ENCODE measurements around the gene CRYAA. TPM values are rescaled to one million over a fixed set of nuclear protein-coding genes. Genes with fewer than 3 reads are reported as not detected.

The CRYAA gene
- polyA plus RNA-seq, 1 donor, result not detected

DNA sequence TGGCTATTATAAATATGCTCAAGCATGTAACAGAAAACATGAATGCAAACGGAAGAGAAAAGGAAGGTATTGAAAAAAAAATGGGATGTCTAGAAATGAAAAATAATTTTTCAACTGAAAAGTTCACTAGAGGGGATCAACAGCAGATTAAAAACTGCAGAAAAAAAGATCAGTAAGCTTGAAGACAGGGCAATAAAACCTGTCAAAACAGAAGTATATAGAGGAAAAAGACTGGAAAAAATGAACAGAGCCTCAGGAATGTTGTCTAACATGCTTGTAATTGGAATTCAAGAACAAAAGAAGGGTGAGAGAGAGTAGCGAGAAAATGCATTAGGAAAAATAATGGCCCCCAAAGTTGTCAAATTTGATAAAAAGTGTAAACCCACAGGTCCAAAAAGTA, 29.6 kb downstream of the CRYAA start:
- Histone ChIP-seq H3K27me3 (ENCODE audit: control insufficient read depth, insufficient read depth, low read length) (no peaks in the 10 kb centered on the region), H3K36me3 (ENCODE audit: control insufficient read depth, insufficient read depth, low read length) (no peaks in the 10 kb centered on the region), H3K4me1 (ENCODE audit: control insufficient read depth, insufficient read depth, low read length) (peaks cover 6% of the 10 kb centered on the region), H3K9me3 (ENCODE audit: control insufficient read depth, low read depth, low read length) (peaks cover 20% of the 10 kb centered on the region), H3K4me3 (ENCODE audit: low read length) (no peak overlapping the region), H3K27ac (ENCODE audit: low read length) (no peak overlapping the region)
- DNase-seq, result no peak
- 100% methylated on average over 2 of the region's 2 CpGs for WGBS (ENCODE audit: insufficient coverage, low lambda C conversion rate)

DNA sequence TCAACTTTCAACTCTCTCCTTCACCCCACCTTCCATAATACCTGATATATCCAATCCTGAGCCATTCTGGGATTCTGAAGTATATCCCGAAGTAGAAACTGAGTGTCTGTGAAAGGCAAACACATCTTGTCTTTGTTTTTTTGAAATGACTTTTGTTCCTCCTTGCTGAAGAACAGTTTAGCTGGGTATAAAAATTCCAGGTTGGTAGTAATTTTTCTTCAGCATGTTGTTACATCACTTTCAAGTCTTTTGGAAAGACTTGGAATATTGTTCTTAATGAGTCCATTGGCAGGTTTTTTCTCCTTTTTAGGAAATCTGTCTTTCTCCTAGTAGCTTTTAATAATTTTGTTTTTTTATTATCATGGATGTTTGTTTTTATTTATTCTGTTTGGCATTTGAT, 32.7 kb downstream of the CRYAA start:
- peaks cover 3% of the 10 kb centered on the region for H3K27me3 ChIP-seq (ENCODE audit: control insufficient read depth, insufficient read depth, low read length)
- no peaks in the 10 kb centered on the region for H3K36me3 ChIP-seq (ENCODE audit: control insufficient read depth, insufficient read depth, low read length)
- no peak for DNase-seq
- peaks cover 20% of the 10 kb centered on the region for H3K9me3 ChIP-seq (ENCODE audit: control insufficient read depth, low read depth, low read length)
- no peaks in the 10 kb centered on the region for H3K4me1 ChIP-seq (ENCODE audit: control insufficient read depth, insufficient read depth, low read length)
- H3K4me3 ChIP-seq (ENCODE audit: low read length), result no peak overlapping the region
- WGBS (ENCODE audit: insufficient coverage, low lambda C conversion rate), result no CpG with 5 or more reads among the region's 1 CpG
- H3K27ac ChIP-seq (ENCODE audit: low read length), result no peak overlapping the region

DNA sequence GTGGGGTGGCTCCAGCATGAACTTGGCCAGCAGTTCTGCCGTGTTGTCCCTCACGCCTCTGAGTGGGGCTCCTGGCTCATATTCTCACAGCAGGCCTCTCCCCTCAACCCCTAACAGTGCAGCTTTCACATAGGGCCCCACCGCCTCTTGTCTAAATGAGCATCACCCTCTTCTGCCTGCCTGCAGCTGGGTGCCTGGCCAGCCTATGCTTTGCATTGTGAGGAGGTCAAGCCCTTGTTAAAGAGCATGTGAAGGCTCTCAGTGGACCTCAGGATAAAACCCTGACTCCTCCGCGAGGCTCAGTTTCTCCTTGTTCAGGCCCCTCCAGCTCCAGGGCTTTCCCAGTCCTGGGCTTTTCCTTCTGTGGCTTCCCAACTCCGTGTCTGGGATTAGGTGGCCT, 34.8 kb downstream of the CRYAA start:
- DNase-seq, result no peak
- WGBS (ENCODE audit: insufficient coverage, low lambda C conversion rate), result no CpG with 5 or more reads among the region's 6 CpGs
- H3K27ac ChIP-seq (ENCODE audit: low read length), result no peak overlapping the region
- no peaks in the 10 kb centered on the region for H3K4me1 ChIP-seq (ENCODE audit: control insufficient read depth, insufficient read depth, low read length)
- H3K4me3 ChIP-seq (ENCODE audit: low read length), result no peak overlapping the region
- H3K9me3 ChIP-seq (ENCODE audit: control insufficient read depth, low read depth, low read length), result peaks cover 15% of the 10 kb centered on the region
- H3K36me3 ChIP-seq (ENCODE audit: control insufficient read depth, insufficient read depth, low read length), result no peaks in the 10 kb centered on the region
- peaks cover 3% of the 10 kb centered on the region for H3K27me3 ChIP-seq (ENCODE audit: control insufficient read depth, insufficient read depth, low read length)

GRCh38 chr21:43204638-43205037, 35.8 kb downstream of the CRYAA start:
- no peak for DNase-seq
- peaks cover 8% of the 10 kb centered on the region for H3K9me3 ChIP-seq (ENCODE audit: control insufficient read depth, low read depth, low read length)
- H3K27ac ChIP-seq (ENCODE audit: low read length), result no peak overlapping the region
- H3K4me3 ChIP-seq (ENCODE audit: low read length), result no peak overlapping the region
- no peaks in the 10 kb centered on the region for H3K36me3 ChIP-seq (ENCODE audit: control insufficient read depth, insufficient read depth, low read length)
- WGBS (ENCODE audit: insufficient coverage, low lambda C conversion rate), result 100% methylated on average over 1 of the region's 7 CpGs
- peaks cover 3% of the 10 kb centered on the region for H3K27me3 ChIP-seq (ENCODE audit: control insufficient read depth, insufficient read depth, low read length)
- H3K4me1 ChIP-seq (ENCODE audit: control insufficient read depth, insufficient read depth, low read length), result no peaks in the 10 kb centered on the region

DNA sequence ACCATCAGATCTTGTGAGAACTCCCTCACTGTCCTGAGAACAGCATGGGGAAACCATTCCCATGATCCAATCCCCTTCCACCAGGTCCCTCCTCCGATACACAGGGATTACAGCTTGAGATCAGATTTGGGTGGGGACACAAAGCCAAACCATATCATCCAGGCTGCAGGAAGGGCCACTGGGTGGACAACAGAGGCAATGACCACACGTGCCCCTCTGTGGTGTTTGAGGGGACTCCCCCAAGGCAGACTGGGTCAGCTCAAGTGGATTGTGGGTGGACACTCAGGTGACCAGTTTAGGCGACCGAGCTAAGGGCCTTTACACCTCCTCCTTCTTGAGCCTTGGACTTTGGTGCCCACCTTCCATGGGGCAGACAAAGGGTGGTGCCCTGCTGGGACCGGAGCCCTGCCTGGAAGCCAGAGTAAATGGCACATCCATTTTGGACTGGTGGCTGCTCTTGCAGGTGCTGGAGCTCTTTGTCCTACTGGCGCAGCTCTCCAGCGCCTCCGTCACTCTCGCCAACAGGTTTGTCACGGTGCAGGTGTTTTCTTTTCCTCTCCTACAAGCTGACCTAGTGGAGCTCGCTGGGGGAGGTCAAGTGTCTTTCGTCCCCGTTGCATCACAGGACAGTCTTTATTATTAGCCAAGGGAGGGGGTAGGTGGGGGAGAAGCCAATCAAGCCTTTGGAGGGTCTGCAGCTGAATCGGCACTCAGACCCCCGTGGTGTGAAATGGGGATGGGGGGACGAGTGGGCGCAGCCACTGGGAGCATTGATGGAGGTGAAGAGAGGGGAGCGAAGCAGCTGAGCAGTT, 37.6 kb downstream of the CRYAA start:
- H3K27me3 ChIP-seq (ENCODE audit: control insufficient read depth, insufficient read depth, low read length), result peaks cover 3% of the 10 kb centered on the region
- no peak overlapping the region for H3K27ac ChIP-seq (ENCODE audit: low read length)
- H3K4me1 ChIP-seq (ENCODE audit: control insufficient read depth, insufficient read depth, low read length), result no peaks in the 10 kb centered on the region
- H3K4me3 ChIP-seq (ENCODE audit: low read length), result no peak overlapping the region
- DNase-seq, result no peak
- WGBS (ENCODE audit: insufficient coverage, low lambda C conversion rate), result no CpG with 5 or more reads among the region's 18 CpGs
- H3K9me3 ChIP-seq (ENCODE audit: control insufficient read depth, low read depth, low read length), result peaks cover 7% of the 10 kb centered on the region
- H3K36me3 ChIP-seq (ENCODE audit: control insufficient read depth, insufficient read depth, low read length), result no peaks in the 10 kb centered on the region

GRCh38 chr21:43207043-43207315, 38.2 kb downstream of the CRYAA start:
- no peak for DNase-seq
- no peak overlapping the region for H3K27ac ChIP-seq (ENCODE audit: low read length)
- peaks cover 6% of the 10 kb centered on the region for H3K9me3 ChIP-seq (ENCODE audit: control insufficient read depth, low read depth, low read length)
- H3K36me3 ChIP-seq (ENCODE audit: control insufficient read depth, insufficient read depth, low read length), result no peaks in the 10 kb centered on the region
- H3K27me3 ChIP-seq (ENCODE audit: control insufficient read depth, insufficient read depth, low read length), result peaks cover 3% of the 10 kb centered on the region
- H3K4me1 ChIP-seq (ENCODE audit: control insufficient read depth, insufficient read depth, low read length), result no peaks in the 10 kb centered on the region
- no peak overlapping the region for H3K4me3 ChIP-seq (ENCODE audit: low read length)
- no CpG with 5 or more reads among the region's 6 CpGs for WGBS (ENCODE audit: insufficient coverage, low lambda C conversion rate)

- Histone ChIP-seq H3K9me3 (ENCODE audit: control insufficient read depth, low read depth, low read length) (peaks cover 6% of the 10 kb centered on the region), H3K27me3 (ENCODE audit: control insufficient read depth, insufficient read depth, low read length) (peaks cover 3% of the 10 kb centered on the region), H3K27ac (ENCODE audit: low read length) (no peak overlapping the region), H3K4me3 (ENCODE audit: low read length) (no peak overlapping the region), H3K4me1 (ENCODE audit: control insufficient read depth, insufficient read depth, low read length) (no peaks in the 10 kb centered on the region), H3K36me3 (ENCODE audit: control insufficient read depth, insufficient read depth, low read length) (no peaks in the 10 kb centered on the region)
- WGBS (ENCODE audit: insufficient coverage, low lambda C conversion rate), result no CpG with 5 or more reads among the region's 6 CpGs
- no peak for DNase-seq
Measured at GRCh38 chr21:43207868-43208267, 39.1 kb downstream of the CRYAA start.

DNA sequence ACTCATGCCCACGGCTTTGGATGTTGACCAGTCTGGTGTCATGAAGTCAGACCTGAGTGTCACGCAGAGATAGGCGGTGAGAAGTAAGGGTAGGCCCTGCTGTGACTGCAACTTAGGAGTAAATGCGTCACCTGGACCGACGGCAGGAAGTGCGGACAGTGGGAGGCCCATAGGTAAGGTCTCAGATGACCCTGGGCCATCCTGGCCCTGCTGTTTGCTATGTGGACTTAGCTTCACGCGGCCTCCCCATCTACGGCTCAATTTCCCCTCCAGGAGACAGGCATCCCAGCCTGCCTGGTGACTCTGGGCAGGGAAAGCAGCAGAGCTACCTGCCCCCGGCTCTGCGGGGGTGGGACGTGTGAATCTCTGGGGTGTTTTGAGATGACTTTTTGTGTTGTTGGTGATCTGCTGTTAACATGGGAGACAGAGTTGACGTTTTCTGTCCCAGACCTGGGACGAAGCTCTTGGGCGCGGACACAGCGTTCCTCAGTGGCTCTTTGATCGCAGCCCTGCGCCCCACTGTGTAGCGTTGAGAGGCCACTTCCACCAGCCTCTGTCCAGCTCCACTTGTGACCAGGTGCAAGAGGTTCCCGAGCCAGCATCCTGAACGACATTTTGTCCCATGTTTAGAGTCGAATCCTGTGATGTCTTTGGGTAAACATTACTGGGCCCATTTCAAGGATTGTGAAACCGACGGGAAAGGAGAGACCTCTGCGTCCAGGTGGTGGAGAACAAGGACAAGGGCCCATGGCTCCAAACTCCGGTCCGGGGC, 39.9 kb downstream of the CRYAA start:
- Histone ChIP-seq H3K4me3 (ENCODE audit: low read length) (no peak overlapping the region), H3K36me3 (ENCODE audit: control insufficient read depth, insufficient read depth, low read length) (no peaks in the 10 kb centered on the region), H3K4me1 (ENCODE audit: control insufficient read depth, insufficient read depth, low read length) (no peaks in the 10 kb centered on the region), H3K27ac (ENCODE audit: low read length) (no peak overlapping the region), H3K27me3 (ENCODE audit: control insufficient read depth, insufficient read depth, low read length) (peaks cover 3% of the 10 kb centered on the region), H3K9me3 (ENCODE audit: control insufficient read depth, low read depth, low read length) (peaks cover 6% of the 10 kb centered on the region)
- 100% methylated on average over 1 of the region's 29 CpGs for WGBS (ENCODE audit: insufficient coverage, low lambda C conversion rate)
- DNase-seq, result no peak

- no CpG with 5 or more reads among the region's 36 CpGs for WGBS (ENCODE audit: insufficient coverage, low lambda C conversion rate)
- DNase-seq, result no peak
- no peak overlapping the region for H3K27ac ChIP-seq (ENCODE audit: low read length)
Measured at GRCh38 chr21:43209575-43210453, 41.0 kb downstream of the CRYAA start.

GRCh38 chr21:43210454-43211071, 41.8 kb downstream of the CRYAA start:
- no CpG with 5 or more reads among the region's 7 CpGs for WGBS (ENCODE audit: insufficient coverage, low lambda C conversion rate)
- no peak for DNase-seq
- no peak overlapping the region for H3K4me3 ChIP-seq (ENCODE audit: low read length)
- peaks cover 6% of the 10 kb centered on the region for H3K9me3 ChIP-seq (ENCODE audit: control insufficient read depth, low read depth, low read length)
- no peaks in the 10 kb centered on the region for H3K4me1 ChIP-seq (ENCODE audit: control insufficient read depth, insufficient read depth, low read length)
- no peaks in the 10 kb centered on the region for H3K36me3 ChIP-seq (ENCODE audit: control insufficient read depth, insufficient read depth, low read length)
- H3K27ac ChIP-seq (ENCODE audit: low read length), result no peak overlapping the region
- peaks cover 3% of the 10 kb centered on the region for H3K27me3 ChIP-seq (ENCODE audit: control insufficient read depth, insufficient read depth, low read length)

More at GRCh38 chr21:43209575-43210453, 41.0 kb downstream of the CRYAA start:
- Histone ChIP-seq H3K36me3 (ENCODE audit: control insufficient read depth, insufficient read depth, low read length) (no peaks in the 10 kb centered on the region), H3K9me3 (ENCODE audit: control insufficient read depth, low read depth, low read length) (peaks cover 6% of the 10 kb centered on the region), H3K4me1 (ENCODE audit: control insufficient read depth, insufficient read depth, low read length) (no peaks in the 10 kb centered on the region), H3K4me3 (ENCODE audit: low read length) (no peak overlapping the region), H3K27me3 (ENCODE audit: control insufficient read depth, insufficient read depth, low read length) (peaks cover 3% of the 10 kb centered on the region)

Measured in large intestine (tissue), 3 donors.